ENCODE results near the gene AKAP9.
A peak's percentile ranks its signal among the peaks of the same experiment; 100 is the strongest.

AKAP9 gene

GRCh38 chr7:91899563-91899962 is 41.1 kb upstream of the AKAP9 start:
- no peak overlapping the region for H3K4me3 ChIP-seq (ENCODE audit: control insufficient read depth, low read depth, low read length)
- DNase-seq (ENCODE audit: low read depth) = no peak
- no peak for TF ChIP-seq CTCF (IDR thresholded peaks at IDR 0.05; ENCODE audit: control insufficient read depth, insufficient read depth, low read depth, low read length, missing control alignments)

GRCh38 chr7:91910171-91910570 is 30.5 kb upstream of the AKAP9 start:
- no peak for TF ChIP-seq CTCF (IDR thresholded peaks at IDR 0.05; ENCODE audit: control insufficient read depth, insufficient read depth, low read depth, low read length, missing control alignments)
- DNase-seq (ENCODE audit: low read depth) = no peak
- no peak overlapping the region for H3K4me3 ChIP-seq (ENCODE audit: control insufficient read depth, low read depth, low read length)

- no peak for DNase-seq (ENCODE audit: low read depth)
- no peak overlapping the region for H3K4me3 ChIP-seq (ENCODE audit: control insufficient read depth, low read depth, low read length)
- no peak for TF ChIP-seq CTCF (IDR thresholded peaks at IDR 0.05; ENCODE audit: control insufficient read depth, insufficient read depth, low read depth, low read length, missing control alignments)
These were observed 29.5 kb upstream of the AKAP9 start for GRCh38 chr7:91911121-91911520.

- TF ChIP-seq CTCF (IDR thresholded peaks at IDR 0.05; ENCODE audit: control insufficient read depth, insufficient read depth, low read depth, low read length, missing control alignments) = no peak
- no peak for DNase-seq (ENCODE audit: low read depth)
- no peak overlapping the region for H3K4me3 ChIP-seq (ENCODE audit: control insufficient read depth, low read depth, low read length)
These were observed 28.2 kb upstream of the AKAP9 start for GRCh38 chr7:91912494-91912893.

GRCh38 chr7:91913612-91914011 is 27.1 kb upstream of the AKAP9 start:
- no peak overlapping the region for H3K4me3 ChIP-seq (ENCODE audit: control insufficient read depth, low read depth, low read length)
- no peak for TF ChIP-seq CTCF (IDR thresholded peaks at IDR 0.05; ENCODE audit: control insufficient read depth, insufficient read depth, low read depth, low read length, missing control alignments)
- DNase-seq (ENCODE audit: low read depth) = peak; percentile 23

- no peak for TF ChIP-seq CTCF (IDR thresholded peaks at IDR 0.05; ENCODE audit: control insufficient read depth, insufficient read depth, low read depth, low read length, missing control alignments)
- DNase-seq (ENCODE audit: low read depth) = peak; percentile 40
- H3K4me3 ChIP-seq (ENCODE audit: control insufficient read depth, low read depth, low read length) = no peak overlapping the region
These were observed 25.1 kb upstream of the AKAP9 start for GRCh38 chr7:91915401-91916050.

GRCh38 chr7:91916051-91916440 is 24.6 kb upstream of the AKAP9 start:
- H3K4me3 ChIP-seq (ENCODE audit: control insufficient read depth, low read depth, low read length) = no peak overlapping the region
- no peak for TF ChIP-seq CTCF (IDR thresholded peaks at IDR 0.05; ENCODE audit: control insufficient read depth, insufficient read depth, low read depth, low read length, missing control alignments)
- DNase-seq (ENCODE audit: low read depth) = no peak

Data from AG09309 (cell line).